Mammary epithelial cell (primary cell): ENCODE measurements around the gene KIF26B.

Experiments
- CTCF ChIP-seq, 2 donors: IDR thresholded peaks in 1 of 2; conservative IDR thresholded peaks in 1 of 2; 2 replicates each; pipeline ENCODE4 v1.5.1; 2011 to 2012; ENCODE audit warnings: inconsistent platforms in 2 of 2, low read length in 2 of 2, mild to moderate bottlenecking in 2 of 2, control low read depth in 1 of 2, low read depth in 1 of 2; ENCODE audit not compliant: insufficient read depth in 1 of 2; ENCODE audit errors: extremely low read depth in 1 of 2
- EZH2 ChIP-seq: IDR thresholded peaks from 2 replicates; pipeline ENCODE4 v1.6.1; 2012; ENCODE audit warnings: low read length, inconsistent platforms, borderline replicate concordance

- TF ChIP-seq CTCF (conservative IDR thresholded peaks at IDR 0.05 in 1 of 2, IDR thresholded peaks at IDR 0.05 in 1 of 2; ENCODE audit: extremely low read depth in 1 of 2, insufficient read depth in 1 of 2, low read depth in 1 of 2, low read length in 2 of 2) (no peak), EZH2 (no peak)
These were observed 304.8 kb downstream of the KIF26B start for GRCh38 chr1:245459621-245460020.
